GM18861 (cell line): Measurements from ENCODE around the gene CENPVL3.
"Not testable (repeated sequence)": the region's sequence is repeated elsewhere in the genome, so short reads cannot be mapped to it uniquely, and the experiment has no call there.

Experiments
- ATAC-seq: cut with Tn5 transposase; IDR thresholded peaks from one replicate; pipeline ENCODE4 v1.9.1; 2021; ENCODE audit not compliant: unreplicated experiment

The CENPVL3 gene

GRCh38 chrX:51618241-51619155, at the start of gene CENPVL3:
Gene CENPVL3 (minus strand): TSS chrX:51618912. CDS start chrX:51618873, 39 bp downstream.
- ATAC-seq = not testable (repeated sequence)

GRCh38 chrX:51665981-51666380, 47.3 kb upstream of the CENPVL3 start:
- no peak for ATAC-seq

DNA sequence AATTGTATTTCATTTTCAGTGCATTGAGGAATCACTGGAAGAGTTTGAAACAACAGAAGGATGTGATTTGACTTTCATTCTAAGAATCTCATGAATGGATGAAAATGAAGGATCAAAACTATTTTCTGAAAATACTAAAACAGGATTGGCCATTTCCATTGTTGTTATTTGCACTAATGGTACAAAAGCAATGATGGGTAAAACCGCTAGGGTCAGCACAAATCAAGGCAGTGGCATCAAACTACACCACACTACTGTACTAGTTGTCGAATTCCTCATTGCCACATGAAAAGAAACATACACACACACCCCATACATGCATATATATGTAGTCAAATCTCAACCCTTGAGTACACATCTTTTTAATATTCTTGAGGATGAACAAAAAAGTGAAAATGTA, 24.7 kb upstream of the CENPVL3 start:
- no peak for ATAC-seq

GRCh38 chrX:51641421-51642021, 22.8 kb upstream of the CENPVL3 start:
- ATAC-seq = no peak

DNA sequence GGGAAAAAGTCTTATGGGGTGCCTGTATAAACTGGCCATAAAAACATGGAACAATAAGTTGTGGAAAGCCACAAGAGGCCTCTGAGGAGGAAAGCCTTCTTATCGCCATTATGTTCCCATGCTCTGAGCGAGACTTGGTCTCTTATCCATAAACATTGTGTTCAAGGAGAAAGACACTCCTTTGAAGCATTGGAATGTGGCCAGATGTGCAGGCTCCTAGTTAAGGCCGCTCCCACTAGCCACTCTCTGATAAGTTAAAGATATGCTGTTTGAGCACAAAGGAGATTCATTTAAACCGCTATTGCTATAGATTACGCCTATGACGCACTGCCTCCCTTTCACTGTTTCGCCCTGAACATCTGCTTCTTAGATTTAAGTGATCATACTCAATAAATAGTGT, 17.8 kb upstream of the CENPVL3 start:
- not testable (repeated sequence) for ATAC-seq

DNA sequence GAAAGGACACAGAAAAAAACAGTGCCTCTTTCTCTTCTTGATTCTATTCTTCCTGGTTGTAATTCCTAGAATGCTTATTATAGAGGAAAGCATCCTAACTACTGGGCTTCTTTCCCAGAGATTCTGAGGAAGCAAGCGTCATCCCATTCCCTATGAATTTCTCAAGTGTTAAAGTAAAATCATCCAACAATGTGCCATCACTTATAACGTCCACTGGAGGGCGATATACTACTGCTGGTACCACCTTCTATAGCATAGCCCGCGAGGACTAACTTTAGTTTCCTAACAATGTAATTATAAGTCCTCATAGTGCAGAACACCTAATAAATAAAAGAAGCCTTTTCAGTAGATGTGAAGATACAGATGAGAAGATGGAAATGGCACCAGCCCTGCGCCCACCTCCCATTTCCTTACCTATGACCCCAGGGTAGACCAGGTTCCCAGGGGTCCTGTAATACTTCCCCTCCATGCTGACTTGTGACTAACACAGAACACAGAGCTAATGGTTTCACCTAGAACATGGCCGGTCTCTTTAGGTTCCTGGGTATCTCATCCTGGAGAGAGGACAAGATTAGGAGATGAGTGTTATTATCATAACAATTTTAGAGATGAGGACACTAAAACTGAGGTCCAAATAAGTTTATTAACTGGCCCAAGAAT, 4.2 kb downstream of the CENPVL3 start:
- peak; percentile 45 for ATAC-seq

DNA sequence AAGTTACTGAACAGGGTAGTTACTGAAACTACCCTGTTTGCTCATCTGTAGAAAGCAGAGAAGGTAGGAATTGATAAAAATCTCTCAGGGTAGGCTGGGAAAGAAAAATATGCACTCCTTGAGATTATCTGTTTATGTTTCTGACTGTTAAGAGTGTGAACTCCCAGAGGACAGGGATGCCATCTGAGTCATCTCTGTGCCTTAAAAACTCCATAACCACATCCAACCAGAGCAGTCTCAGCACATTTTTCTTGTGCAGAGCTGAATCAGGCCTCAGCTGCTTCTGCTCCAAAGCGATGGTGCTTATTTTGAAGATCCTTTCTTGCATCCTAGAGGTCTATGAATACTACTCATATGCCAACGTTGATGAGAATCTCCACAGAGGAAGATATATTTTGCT, 9.9 kb downstream of the CENPVL3 start:
- no peak for ATAC-seq

- ATAC-seq = no peak
Observed at GRCh38 chrX:51608126-51608525, 10.6 kb downstream of the CENPVL3 start.

DNA sequence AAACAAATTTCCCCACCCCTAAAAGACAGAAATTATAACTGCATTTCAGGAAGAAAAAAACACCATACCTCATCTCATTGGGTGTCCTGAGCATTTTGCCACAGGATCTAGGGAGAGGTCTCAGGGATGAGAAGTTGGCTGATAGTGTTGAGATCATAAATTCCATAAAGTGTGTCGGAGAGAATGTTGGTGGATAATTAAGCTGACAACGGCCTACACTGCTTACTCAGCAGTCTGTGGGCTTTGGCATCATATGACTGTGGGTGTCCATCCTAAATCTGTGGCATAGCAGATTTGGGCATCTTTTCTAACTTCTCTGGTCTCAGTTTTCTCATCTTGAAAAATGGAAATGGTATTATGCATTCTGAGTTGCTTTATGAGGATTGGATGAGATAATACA, 12.3 kb downstream of the CENPVL3 start:
- ATAC-seq = no peak

GRCh38 chrX:51598899-51599298, 19.8 kb downstream of the CENPVL3 start:
- ATAC-seq = no peak

GRCh38 chrX:51571874-51572273, 46.8 kb downstream of the CENPVL3 start:
- ATAC-seq = no peak

DNA sequence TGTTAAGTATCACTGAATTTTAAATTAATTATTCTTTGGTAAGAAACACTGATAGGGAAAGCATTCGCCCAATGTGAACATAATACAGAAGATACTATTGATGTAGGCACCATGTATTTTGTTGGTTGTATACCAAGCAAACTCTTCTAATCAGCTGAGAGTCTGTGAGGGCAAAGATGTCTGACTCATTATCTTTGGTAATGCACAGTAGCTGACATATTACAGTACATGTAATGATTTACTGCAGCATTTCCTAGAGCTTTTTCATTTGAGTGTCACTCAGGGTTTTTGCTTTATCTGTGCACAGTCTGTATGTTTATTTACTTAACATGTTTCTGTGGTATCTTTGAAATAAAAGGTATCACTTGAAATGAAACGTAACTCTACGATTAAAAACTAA, 49.2 kb downstream of the CENPVL3 start:
- ATAC-seq = no peak

- no peak for ATAC-seq
Observed at GRCh38 chrX:51568586-51568985, 50.1 kb downstream of the CENPVL3 start.
